Putamen (tissue), 1 donor: ENCODE measurements around the gene PLEKHA3.
A peak's percentile ranks its signal among the peaks of the same experiment; 100 is the strongest.
"Not testable (repeated sequence)": the region's sequence is repeated elsewhere in the genome, so short reads cannot be mapped to it uniquely, and the experiment has no call there.

Experiments
- DNase-seq: peaks from one replicate; pipeline ENCODE4 v3.0.0-alpha.2; 2016; ENCODE audit warnings: low spot score

The PLEKHA3 gene

DNA sequence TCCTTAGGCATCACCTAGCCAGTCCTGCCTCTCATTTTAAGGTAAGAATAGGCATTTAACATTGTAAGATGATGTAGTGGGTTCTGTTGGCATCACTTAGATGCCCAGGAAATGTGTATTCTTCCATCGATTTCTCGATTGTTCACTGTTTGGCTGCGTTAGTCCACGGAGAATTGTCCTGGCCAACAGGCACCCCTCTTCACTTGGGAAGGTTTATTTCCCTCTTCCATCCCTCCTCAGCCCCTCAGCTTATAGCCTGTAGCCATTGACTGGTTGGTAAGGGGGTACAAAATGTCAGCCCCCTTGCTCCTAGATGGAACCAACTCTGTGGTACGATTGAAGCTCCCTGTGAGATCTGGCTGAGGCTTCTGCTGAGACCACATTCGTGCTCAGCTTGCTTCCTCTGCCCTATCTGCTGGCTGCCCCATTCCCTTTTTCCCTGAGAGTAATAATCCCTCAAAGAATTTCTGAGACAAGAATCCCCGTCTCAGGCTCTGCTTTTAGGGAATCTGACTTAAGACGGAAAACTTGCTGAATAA lies 43.4 kb downstream of the PLEKHA3 start:
- no peak for DNase-seq

DNA sequence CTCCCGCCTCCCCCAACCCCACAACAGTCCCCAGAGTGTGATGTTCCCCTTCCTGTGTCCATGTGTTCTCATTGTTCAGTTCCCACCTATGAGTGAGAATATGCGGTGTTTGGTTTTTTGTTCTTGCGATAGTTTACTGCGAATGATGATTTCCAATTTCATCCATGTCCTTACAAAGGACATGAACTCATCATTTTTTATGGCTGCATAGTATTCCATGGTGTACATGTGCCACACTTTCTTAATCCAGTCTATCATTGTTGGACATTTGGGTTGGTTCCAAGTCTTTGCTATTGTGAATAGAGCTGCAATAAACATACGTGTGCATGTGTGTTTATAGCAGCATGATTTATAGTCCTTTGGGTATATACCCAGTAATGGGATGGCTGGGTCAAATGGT lies 44.8 kb downstream of the PLEKHA3 start:
- DNase-seq: not testable (repeated sequence)

DNA sequence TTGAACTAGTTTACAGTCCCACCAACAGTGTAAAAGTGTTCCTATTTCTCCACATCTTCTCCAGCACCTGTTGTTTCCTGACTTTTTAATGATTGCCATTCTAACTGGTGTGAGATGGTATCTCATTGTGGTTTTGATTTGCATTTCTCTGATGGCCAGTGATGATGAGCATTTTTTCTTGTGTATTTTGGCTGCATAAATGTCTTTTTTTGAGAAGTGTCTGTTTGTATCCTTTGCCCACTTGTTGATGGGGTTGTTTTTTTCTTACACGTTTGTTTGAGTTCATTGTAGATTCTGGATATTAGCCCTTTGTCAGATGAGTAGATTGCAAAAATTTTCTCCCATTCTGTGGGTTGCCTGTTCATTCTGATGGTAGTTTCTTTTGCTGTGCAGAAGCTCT lies 45.2 kb downstream of the PLEKHA3 start:
- DNase-seq: not testable (repeated sequence)

DNA sequence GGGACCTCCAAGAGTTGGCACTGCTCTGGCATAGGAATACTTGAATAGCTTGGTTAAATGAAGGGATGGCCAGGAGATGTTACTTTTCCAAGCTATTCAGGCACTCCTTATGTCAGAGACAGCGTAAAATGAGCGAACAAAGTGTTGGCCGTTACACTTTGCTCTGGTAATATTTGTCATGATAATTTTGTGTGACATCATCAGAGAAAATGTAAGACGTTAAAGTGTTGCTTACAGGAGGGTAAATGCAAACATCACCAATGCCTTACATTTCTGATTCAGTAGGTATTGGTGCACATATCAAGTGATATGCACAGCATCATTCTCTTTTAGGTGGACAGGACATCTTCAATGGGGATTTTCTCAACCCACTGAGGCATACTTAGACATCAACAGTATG lies 46.0 kb downstream of the PLEKHA3 start:
- DNase-seq: no peak

DNA sequence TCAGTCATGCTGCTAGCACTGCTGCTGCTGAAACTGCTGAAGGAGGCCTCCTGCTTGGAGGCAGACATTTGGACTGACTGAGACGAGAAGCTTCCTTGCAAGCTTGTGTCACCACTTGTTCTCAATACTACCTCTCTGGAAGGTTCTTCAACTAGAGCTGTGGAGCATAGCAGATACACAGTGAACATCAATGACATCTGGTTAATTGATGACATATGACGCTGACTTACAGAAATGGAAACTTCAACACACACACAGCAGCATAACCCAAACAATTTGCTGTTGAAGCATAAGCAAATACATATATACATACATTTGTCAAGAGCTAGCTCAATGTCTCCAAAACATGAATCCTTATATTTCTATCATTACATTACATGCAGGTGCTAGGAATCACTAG lies 47.3 kb downstream of the PLEKHA3 start:
- DNase-seq: no peak

DNA sequence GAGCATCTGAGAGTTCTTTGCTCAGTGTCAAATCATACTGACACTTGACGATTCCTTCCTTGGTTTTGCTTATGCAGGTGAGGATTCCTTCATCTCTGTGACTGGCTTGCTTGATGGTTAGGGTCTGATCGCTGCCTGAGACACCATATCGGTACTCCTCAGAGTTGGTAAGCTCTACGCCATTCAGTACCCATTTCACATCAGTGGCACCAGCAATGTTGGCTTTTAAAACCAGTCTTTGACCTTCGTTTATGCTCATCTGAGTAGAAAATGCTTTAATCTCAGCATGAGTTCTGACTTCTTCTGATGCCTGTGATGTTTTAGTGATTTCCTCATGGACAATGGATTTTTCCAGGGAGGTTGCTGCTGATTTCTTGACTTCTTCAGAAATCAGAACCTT lies 48.4 kb downstream of the PLEKHA3 start:
- no peak for DNase-seq

DNA sequence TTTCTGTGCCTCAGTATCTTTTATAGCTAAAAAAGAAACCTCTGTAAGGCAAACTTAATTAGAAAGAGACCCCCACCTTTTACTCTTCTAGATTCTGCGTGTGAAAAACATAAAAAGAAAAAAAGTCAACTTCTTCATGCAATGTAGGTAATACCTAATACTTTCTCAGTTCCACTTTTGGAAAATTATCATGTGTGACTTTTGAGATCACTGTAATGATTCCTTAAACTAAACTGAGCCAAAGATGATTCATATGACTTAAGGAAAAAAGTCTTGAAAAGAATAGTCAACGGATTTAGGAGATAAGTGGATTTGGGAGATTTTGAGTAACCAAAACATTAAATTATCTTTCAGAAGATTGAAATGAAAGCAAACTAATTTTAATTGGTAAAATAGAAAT lies 48.9 kb downstream of the PLEKHA3 start:
- no peak for DNase-seq

DNA sequence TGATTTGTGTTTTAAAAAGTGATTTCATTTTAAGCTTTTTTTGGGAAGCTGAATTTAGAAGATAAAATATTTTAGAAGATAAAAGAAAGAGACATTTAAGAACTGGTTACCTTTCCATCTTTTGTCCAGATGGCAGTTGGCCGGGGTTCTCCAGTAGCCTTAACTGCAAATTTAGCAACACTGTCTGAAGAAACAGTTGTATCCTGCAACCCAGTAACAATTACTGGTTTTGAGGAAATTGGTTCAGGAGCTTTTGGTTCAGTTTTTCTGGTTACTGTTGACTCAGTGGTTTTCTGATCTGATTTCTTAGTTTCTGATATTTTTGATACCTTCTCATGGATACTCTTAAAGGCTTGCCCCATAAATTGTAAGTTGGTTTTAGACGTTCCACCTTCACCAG lies 49.9 kb downstream of the PLEKHA3 start:
- no peak for DNase-seq

DNA sequence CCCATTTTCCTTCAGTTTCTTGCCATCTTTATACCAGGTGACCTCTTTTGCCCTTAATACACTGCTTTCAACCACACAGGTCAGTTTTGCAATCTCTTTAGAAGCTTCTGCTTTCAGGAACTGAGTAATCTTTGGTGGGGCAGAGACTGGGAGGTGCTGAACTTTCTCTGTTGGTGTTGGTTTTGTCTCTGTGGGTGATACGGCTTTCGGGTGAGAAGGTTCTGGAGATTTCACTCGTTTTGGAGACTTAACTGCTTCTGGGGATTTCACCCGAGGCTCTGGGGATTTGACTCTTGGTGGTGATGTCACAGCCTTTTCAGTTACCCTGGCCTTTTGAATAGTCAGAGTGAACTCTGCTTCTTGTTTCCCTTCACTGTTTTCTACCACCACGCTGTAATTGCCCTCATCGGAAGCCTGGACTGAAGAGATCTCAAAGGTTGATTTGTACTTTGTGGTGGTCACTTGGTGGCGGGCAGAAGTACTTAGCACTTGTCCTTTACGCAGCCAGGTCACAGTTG lies 50.4 kb downstream of the PLEKHA3 start:
- no peak for DNase-seq

DNA sequence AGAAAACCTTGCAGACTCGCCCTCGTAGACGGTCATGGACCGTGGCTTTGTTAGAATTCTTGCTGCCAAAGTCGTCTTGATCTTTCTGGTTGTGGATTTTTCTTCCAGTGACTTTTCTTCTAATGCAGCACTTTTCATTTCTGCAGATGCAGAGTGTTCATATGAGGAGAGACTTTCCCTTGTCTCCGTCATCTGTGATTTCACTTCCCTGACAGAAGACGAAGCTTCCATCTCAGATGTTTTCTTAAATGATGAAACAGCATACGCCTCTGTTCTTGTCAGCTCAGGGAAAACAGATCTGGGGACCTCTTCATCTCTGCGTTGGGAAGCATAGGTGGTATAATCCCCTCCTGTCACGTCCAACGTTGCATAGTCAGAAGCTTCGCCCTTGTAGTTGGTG lies 50.9 kb downstream of the PLEKHA3 start:
- no peak for DNase-seq

DNA sequence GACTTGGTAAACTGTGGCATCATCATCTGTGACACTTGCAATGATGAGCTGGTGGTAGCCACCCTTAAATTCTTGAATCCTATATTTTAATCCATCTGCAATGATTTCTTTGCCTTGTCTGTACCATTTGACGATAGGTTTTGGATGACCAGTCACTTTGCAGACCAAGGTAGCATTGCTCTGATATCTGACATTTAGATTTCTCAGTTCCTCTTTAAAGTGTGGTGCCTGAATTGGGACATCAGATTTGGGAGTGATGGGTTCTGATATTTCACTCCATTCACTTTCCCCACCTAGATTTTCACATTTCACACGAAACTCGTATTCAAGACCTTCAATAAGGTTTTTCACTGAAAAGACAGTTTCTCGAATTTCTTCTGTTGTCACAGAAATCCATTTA lies 55.8 kb downstream of the PLEKHA3 start:
- DNase-seq: no peak

DNA sequence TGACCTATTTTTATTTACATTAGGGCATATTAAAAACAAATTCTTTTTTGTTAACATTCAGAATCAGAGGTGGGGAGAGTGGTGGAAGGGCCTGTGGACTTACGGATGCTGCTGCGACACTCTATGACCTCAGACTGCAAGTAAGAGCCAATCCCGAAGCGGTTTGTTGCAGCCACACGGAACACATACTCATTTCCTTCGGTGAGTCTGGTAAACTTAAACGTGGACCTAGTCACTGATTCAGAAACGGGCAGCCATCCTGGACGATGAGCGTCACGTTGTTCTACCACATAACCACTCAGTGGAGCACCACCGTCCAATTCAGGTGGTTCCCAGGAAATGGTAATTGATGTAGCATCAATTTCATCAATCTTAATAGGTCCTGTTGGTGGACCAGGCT lies 61.9 kb downstream of the PLEKHA3 start:
- DNase-seq: no peak

DNA sequence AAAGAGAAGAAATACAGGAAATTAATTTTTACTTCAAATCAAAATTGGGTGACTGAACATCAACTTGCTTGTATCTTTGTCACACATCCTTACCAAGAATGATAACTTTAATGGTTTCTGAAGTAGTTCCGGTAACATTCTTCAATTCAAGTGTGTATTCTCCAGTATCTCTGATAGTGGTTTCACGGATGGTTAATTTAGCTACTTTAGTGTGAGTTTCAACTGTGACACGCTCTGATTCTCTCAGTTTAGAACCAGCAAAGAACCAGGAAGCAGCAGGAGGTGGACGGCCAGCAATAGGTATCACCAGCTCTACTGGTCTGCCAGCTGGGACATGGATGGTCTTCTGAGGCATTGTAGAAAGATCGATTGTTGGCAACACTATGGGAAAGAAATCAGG lies 62.3 kb downstream of the PLEKHA3 start:
- no peak for DNase-seq

DNA sequence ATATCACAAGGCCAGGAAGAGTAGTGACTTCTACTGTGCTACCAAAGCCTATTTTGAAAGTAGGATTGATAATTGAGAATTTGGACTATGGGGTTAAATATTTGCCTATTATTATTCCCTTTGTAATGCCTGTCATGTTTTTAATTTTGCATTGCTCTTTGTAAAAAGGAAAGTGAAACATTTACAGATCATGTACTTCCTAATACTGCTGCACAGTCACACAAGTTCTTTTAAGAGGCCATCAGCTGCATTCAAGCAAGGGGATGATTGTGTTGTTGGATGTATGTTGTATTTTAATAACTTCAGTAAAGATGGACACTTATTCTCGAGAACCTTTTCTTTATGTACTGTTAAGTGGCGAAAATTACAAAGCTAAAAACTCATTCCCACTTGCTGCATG lies 70.1 kb downstream of the PLEKHA3 start:
- no peak for DNase-seq

DNA sequence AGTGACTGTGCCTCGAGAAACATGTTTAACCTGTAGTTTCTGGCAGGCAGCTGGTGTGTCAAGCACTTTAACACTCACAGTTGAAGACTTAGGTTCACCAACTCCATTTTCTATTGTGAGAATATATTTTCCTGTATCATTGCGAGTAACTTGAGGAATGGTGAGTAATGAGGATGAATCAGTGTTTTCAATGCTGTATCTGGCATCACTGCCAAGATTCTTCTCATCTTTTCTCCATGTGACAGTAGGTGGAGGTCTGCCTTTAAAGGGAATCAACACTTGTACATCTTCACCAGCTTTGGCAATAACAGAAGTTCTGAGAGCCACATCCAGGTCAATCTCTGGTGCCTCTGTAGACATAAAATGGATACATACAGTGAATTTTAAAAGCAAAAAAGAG lies 72.8 kb downstream of the PLEKHA3 start:
- DNase-seq: peak; percentile 2
